Stimulated activated CD4-positive, alpha-beta T cell treated with anti-CD3 and anti-CD28 coated beads, Interleukin-12 subunit alpha, Interleukin-12 subunit beta, amount 100 ng/mL, for 4 hours (primary cell): ENCODE results near the gene LAMA2.

Source experiments
- DNase-seq: peaks from one replicate; pipeline ENCODE4 v3.0.0-alpha.2; 2020

Gene LAMA2

GRCh38 chr6:129475477-129476247 is 592.7 kb downstream of the LAMA2 start:
- DNase-seq: no peak

GRCh38 chr6:129476248-129476564 is 593.3 kb downstream of the LAMA2 start:
- DNase-seq: no peak

- DNase-seq: no peak
These were observed 593.9 kb downstream of the LAMA2 start for GRCh38 chr6:129476810-129477209.

- no peak for DNase-seq
These were observed 595.4 kb downstream of the LAMA2 start for GRCh38 chr6:129478379-129478778.

- no peak for DNase-seq
These were observed 598.8 kb downstream of the LAMA2 start for GRCh38 chr6:129481706-129482105.

GRCh38 chr6:129485746-129486145 is 602.8 kb downstream of the LAMA2 start:
- DNase-seq: no peak

GRCh38 chr6:129486327-129486726 is 603.4 kb downstream of the LAMA2 start:
- no peak for DNase-seq

- no peak for DNase-seq
These were observed 605.4 kb downstream of the LAMA2 start for GRCh38 chr6:129488313-129488712.

- no peak for DNase-seq
These were observed 606.4 kb downstream of the LAMA2 start for GRCh38 chr6:129489215-129489765.

- no peak for DNase-seq
These were observed 607.8 kb downstream of the LAMA2 start for GRCh38 chr6:129490521-129491255.

- no peak for DNase-seq
These were observed 608.5 kb downstream of the LAMA2 start for GRCh38 chr6:129491436-129491835.

- DNase-seq: no peak
These were observed 609.3 kb downstream of the LAMA2 start for GRCh38 chr6:129492260-129492659.

- DNase-seq: no peak
These were observed 610.5 kb downstream of the LAMA2 start for GRCh38 chr6:129493354-129493902.

GRCh38 chr6:129494099-129494498 is 611.2 kb downstream of the LAMA2 start:
- DNase-seq: no peak

GRCh38 chr6:129494586-129494985 is 611.6 kb downstream of the LAMA2 start:
- DNase-seq: no peak

- no peak for DNase-seq
These were observed 612.7 kb downstream of the LAMA2 start for GRCh38 chr6:129495652-129496051.

- DNase-seq: no peak
These were observed 614.8 kb downstream of the LAMA2 start for GRCh38 chr6:129497481-129498441.

- no peak for DNase-seq
These were observed 615.6 kb downstream of the LAMA2 start for GRCh38 chr6:129498541-129498940.

- DNase-seq: no peak
These were observed 616.3 kb downstream of the LAMA2 start for GRCh38 chr6:129498950-129499842.

- DNase-seq: no peak
These were observed 616.9 kb downstream of the LAMA2 start for GRCh38 chr6:129499843-129500219.

GRCh38 chr6:129500958-129501739 is 618.2 kb downstream of the LAMA2 start:
- no peak for DNase-seq
